WI38 (cell line): ENCODE results near the gene TMEM220.

Experiments
- H3K4me3 ChIP-seq: 2 replicates; pipeline ENCODE4 v1.5.1; 2011; ENCODE audit warnings: low read depth, mild to moderate bottlenecking, control low read depth, low read length
- TF ChIP-seq, protein P1 (sequence below): IDR thresholded peaks from 2 replicates; pipeline ENCODE4 v1.5.1; 2012; ENCODE audit warnings: low read depth, mild to moderate bottlenecking, control low read depth, low read length

Gene TMEM220

DNA sequence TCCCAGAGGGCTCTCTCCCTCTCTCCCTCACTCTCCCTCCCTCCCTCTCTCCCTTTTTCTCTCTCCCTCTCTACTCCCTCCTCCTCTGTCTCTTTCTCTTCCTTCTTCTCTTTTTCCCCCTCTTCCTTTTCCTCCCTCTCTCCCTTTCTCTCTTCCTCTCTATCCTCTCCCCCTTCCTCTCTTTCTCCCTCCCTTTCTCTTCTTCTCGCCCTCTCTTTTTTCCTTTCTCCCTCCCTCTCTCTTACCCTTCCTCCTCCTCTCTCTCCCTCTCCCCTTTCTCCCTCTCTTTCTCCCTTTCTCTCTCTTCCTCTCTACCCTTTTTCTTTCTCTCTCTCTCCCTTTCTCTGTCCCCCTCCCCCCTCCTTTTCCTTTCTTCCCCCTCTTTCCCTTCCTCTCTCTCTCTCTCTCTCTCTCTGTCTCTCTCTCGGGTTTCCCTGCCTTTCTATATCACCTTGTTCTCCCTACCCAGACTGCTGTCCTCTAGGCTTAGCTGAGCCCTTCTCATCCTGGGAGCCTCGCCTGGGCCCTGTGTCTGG, 25.8 kb upstream of the TMEM220 start:
- H3K4me3 ChIP-seq: no peak overlapping the region

DNA sequence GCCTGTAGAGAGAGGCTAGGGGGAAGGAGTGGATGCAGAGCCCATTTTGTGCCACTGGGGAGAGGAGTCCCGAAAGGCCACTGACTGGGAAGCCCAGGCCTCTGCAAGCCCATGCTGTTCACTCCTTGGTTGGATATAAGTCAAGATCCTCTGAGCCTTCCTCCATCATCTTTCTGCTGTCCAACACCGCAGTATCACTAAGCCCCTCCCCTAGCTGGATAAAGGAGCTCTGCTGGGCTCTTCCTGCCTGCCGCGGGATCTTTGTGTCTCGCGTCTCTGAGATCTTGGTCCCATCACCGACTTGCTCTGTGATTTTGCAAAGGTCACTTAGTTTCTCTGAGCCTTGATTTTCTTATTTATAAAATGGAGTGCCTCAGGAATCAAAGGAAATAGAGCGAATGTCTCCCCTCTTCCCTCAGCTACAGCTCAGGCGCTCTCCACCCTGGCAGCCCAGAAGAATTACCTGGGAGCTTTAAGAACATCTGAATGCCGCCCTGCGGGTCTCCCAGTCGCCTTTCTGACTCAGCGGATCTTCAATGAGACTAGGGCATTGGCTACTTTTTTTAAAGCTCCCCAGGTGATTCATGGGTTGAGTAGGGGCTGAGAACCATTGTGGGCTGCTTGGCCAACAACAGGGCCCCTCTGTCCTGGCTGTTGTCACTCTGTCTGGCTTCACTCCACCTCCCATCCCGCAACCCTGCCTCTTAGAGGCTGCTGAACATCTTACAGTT, 25.2 kb upstream of the TMEM220 start:
- TF ChIP-seq, protein P1, sequence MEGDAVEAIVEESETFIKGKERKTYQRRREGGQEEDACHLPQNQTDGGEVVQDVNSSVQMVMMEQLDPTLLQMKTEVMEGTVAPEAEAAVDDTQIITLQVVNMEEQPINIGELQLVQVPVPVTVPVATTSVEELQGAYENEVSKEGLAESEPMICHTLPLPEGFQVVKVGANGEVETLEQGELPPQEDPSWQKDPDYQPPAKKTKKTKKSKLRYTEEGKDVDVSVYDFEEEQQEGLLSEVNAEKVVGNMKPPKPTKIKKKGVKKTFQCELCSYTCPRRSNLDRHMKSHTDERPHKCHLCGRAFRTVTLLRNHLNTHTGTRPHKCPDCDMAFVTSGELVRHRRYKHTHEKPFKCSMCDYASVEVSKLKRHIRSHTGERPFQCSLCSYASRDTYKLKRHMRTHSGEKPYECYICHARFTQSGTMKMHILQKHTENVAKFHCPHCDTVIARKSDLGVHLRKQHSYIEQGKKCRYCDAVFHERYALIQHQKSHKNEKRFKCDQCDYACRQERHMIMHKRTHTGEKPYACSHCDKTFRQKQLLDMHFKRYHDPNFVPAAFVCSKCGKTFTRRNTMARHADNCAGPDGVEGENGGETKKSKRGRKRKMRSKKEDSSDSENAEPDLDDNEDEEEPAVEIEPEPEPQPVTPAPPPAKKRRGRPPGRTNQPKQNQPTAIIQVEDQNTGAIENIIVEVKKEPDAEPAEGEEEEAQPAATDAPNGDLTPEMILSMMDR: no peak
- H3K4me3 ChIP-seq: no peak overlapping the region

More for the DNA sequence above, 25.8 kb upstream of the TMEM220 start:
- TF ChIP-seq, protein P1: no peak

DNA sequence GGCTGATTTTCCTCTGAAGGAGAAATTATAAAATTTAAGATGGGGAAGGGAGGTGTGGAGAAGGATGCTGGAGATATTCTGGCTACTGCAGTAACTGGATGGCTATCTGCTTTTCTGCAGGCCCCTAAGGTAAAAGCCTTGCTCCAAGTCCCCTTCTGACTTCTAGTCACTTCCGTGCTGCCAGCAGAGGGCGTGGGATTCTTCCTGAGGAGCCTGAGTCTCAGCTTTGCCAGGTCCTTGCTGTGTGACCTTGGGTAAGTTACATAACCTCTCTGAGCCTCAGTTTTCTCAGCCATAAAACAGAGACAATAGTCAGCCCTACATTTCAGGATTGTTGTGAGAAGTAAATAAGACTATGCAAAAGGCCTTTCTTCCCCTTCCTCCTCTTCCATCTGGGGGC, 24.3 kb upstream of the TMEM220 start:
- TF ChIP-seq, protein P1: peak; percentile 32; the same call in 1 of the 2 replicates
- no peak overlapping the region for H3K4me3 ChIP-seq

DNA sequence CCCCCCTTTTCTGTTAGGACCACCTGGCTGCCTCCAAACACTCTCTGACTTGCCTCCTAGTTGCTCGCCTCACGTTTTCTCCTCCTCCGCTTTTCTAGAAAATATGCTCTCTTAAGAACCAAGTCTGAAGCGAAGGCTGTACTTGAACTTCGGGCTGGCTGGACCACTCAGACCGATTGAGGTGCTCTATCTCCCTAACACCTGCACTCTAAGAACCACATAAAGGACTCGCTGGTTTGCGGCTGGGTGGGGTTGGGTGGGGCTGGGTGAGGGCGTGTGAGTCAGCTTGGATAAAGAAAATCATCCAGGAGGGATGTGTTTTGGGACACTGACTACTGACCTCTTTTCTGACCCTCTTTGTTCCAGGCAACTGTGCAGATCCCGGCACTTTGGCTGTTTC, 22.9 kb upstream of the TMEM220 start:
- no peak overlapping the region for H3K4me3 ChIP-seq
- TF ChIP-seq, protein P1: no peak

DNA sequence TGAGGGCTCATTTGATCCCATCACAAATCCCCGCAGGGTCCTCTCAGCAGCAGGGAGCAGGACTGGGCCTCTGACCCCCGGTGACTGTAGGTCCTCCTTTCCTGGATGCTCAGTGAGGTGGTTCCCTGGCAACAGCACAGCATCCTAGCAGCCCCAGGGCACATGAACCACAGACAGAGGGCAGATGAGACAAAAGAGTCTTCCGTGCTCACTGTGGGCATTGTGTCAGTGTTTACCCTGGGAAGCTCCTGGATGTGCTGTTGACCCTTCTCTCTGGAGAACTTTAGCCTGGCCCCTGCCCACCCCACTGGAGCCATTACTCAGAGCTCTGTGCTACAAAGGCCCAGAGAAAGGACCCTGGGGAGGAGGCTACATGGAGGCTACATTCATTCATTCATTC, 21.7 kb upstream of the TMEM220 start:
- H3K4me3 ChIP-seq: no peak overlapping the region
- TF ChIP-seq, protein P1: no peak

DNA sequence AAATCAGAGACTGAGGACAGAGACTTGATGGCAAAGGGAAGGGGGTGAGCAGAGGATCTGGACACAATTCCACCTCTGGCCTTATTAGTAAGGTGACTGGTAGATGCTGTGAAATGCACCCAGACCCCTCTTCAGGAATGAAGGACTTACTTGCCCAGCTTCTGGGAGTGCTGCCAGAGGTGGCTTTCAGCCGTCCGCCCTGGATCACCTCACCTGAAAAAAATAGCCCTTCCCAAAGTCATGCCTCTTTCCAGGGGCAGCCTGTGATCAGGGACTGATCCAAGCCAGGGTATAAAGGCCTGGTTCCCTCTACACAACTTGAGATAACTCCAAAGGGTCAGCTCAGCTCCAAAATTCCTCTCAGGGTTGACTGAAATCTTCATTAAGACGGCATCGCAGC, 20.4 kb upstream of the TMEM220 start:
- TF ChIP-seq, protein P1: no peak
- H3K4me3 ChIP-seq: no peak overlapping the region

DNA sequence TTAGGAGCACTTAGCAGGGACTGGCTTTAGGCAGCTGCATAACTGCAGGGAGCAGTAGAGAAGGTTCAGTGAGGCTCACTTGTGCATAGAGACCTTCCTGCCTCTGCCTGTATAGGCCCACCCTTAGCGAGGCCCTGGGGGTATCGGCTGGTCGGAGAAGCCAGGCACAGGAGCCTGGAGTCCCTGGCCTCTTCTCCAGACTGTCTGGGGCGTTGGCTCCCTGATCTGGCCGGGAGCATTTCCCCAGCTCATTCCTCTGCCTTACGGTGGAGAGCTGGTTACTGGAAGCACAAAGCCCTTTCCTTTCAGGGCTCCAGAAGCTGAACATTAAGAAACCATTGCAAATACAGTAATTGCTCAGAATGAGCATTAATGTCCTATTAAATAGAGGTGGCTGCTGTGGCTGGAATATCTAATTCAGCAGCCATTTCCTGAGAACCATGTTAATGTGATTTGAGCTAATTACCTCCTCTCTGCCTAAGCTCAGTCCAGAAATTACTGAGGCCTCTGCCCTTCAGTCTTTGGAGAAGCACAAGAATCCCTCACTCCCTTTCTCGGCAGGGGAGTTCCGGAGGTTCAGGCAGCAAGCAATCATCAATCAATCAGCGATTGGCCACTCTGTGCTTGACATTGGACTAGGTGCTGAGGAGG, 18.8 kb upstream of the TMEM220 start:
- TF ChIP-seq, protein P1: no peak
- no peak overlapping the region for H3K4me3 ChIP-seq
